H1 (cell line): ENCODE results near the gene EEPD1. TPM values are rescaled to one million over a fixed set of nuclear protein-coding genes. Genes with fewer than 3 reads are reported as not detected.
A peak's percentile ranks its signal among the peaks of the same experiment; 100 is the strongest.

Experiments used
- MAFK ChIP-seq: IDR thresholded peaks from 2 replicates; pipeline ENCODE4 v1.6.1; 2012; ENCODE audit warnings: low read depth, mild to moderate bottlenecking, improper control_type of control experiment, low read length
- RBBP5 ChIP-seq: IDR thresholded peaks from 2 replicates; pipeline ENCODE4 v1.7.1; 2012; ENCODE audit warnings: low read depth, mild to moderate bottlenecking, inconsistent platforms, low read length, moderate library complexity, borderline replicate concordance
- RXRA ChIP-seq: IDR thresholded peaks from 2 replicates; pipeline ENCODE4 v1.6.1; 2011; ENCODE audit warnings: low read depth, mild to moderate bottlenecking, low read length, moderate library complexity; ENCODE audit not compliant: insufficient read depth
- SAP30 ChIP-seq: fragments of 300-600 bp; sonication (generic); IDR thresholded peaks from 2 replicates; pipeline ENCODE4 v1.7.1; 2012; ENCODE audit warnings: low read length, moderate library complexity, mild to moderate bottlenecking, inconsistent platforms; ENCODE audit not compliant: insufficient read depth, insufficient replicate concordance
- SIX5 ChIP-seq: IDR thresholded peaks from 2 replicates; pipeline ENCODE4 v1.6.1; 2011; ENCODE audit warnings: mild to moderate bottlenecking, low read depth, low read length
- SRF ChIP-seq: IDR thresholded peaks from 2 replicates; pipeline ENCODE4 v1.6.1; 2011; ENCODE audit warnings: mild to moderate bottlenecking, low read depth, low read length, moderate library complexity
- TAF7 ChIP-seq: optimal IDR thresholded peaks from 2 replicates; pipeline ENCODE3; 2011; ENCODE audit warnings: low read depth, mild to moderate bottlenecking, inconsistent platforms, low read length, moderate library complexity, borderline replicate concordance
- TCF12 ChIP-seq: IDR thresholded peaks from 2 replicates; pipeline ENCODE4 v1.6.1; 2011; ENCODE audit warnings: low read depth, mild to moderate bottlenecking, low read length
- polyA plus RNA-seq, 7 experiments: library from polyadenylated mRNA; depleted of rRNA in 3 of 7; stranded (reverse) in 5 of 7; unstranded in 2 of 7; fragments of >200 nt in 5 of 7; fragments of 200-250 nt in 2 of 7; gene quantifications; 1 replicate in 5 of 7; 2 replicates in 1 of 7; 4 replicates in 1 of 7; pipeline versions ENCODE4 v1.2.1 to v1.2.3, GENCODE V29; 2011 to 2013; ENCODE audit warnings: missing spikeins in 2 of 7, mixed read lengths in 2 of 7
- total RNA-seq: library from RNA; stranded (reverse); fragmentation: NEBNext Ultra II Directional; extraction: Animal tissue kit (Norgen Biotek cat#: 25700); gene quantifications from 2 replicates; pipeline ENCODE4 v1.2.1, GENCODE V29; 2021
- TF ChIP-seq, protein P1 (sequence below): IDR thresholded peaks from 2 replicates; pipeline ENCODE4 v1.6.1; 2012; ENCODE audit warnings: inconsistent platforms
- TF ChIP-seq, protein P2 (sequence below), 3 experiments: IDR thresholded peaks; 1 replicate in 2 of 3; 2 replicates in 1 of 3; pipeline versions ENCODE4 v1.5.1 to v1.6.1; 2011; ENCODE audit warnings: low read length in 3 of 3, mild to moderate bottlenecking in 3 of 3, inconsistent platforms in 2 of 3, low read depth in 1 of 3, moderate library complexity in 1 of 3; ENCODE audit not compliant: insufficient read depth in 1 of 3; ENCODE audit errors: control extremely low read depth in 1 of 3

Gene EEPD1
- total and polyA plus RNA-seq, 2 of the 8 experiments (the other 6 are each of a cell fraction or from before 2014, with no cell fraction given) = 3.1 to 7.8 TPM

DNA sequence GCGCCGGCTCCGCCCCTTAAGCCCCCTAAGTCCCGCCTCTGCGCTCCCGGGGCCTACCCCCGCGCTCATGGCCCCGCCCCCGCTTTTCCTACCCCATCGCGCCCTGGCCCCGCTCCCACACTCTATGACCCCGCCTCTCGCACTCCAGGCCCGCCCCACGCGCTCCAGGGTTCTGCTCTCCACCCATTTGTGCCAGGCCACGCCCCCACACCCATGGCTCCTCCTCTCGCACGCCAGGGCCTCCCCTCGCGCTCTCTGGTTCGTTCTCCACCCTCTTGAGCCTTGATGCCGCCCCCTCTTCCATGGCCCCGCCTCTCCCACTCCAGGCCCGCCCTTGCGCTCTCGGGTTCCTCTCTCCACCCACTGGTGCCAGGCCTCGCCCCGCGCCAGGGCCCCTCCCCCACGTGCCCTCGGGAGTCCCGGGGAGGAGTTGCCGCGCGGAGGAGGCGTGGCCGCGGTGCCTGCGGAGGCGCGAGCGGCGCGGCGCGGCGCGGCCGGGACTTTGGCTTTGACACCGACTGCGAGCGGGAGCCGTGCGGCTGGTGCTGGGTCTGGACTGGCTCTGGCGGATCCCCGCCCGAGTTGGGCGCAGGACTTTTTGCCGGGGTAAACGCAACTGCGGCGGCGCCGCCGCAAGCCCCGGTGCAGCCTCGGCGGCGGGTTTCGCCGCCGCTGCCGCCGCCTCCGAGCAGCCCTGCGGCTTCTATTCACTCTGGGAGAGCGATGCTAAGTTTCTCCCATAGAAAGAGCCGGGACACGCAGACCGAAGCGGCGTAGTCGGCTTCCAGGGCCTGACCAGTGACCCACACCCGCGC lies at the start of gene EEPD1 (continued):
- TF ChIP-seq, protein P1, sequence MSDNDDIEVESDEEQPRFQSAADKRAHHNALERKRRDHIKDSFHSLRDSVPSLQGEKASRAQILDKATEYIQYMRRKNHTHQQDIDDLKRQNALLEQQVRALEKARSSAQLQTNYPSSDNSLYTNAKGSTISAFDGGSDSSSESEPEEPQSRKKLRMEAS = peak; percentile 50; the same call in 1 of the 2 replicates
- TF ChIP-seq SRF (no peak), SIX5 (no peak), TAF7 (peak; percentile 43), SAP30 (no peak), RBBP5 (peak; percentile 20; the same call in 1 of the 2 replicates), MAFK (no peak), TCF12 (no peak), RXRA (no peak)
- TF ChIP-seq, protein P2, sequence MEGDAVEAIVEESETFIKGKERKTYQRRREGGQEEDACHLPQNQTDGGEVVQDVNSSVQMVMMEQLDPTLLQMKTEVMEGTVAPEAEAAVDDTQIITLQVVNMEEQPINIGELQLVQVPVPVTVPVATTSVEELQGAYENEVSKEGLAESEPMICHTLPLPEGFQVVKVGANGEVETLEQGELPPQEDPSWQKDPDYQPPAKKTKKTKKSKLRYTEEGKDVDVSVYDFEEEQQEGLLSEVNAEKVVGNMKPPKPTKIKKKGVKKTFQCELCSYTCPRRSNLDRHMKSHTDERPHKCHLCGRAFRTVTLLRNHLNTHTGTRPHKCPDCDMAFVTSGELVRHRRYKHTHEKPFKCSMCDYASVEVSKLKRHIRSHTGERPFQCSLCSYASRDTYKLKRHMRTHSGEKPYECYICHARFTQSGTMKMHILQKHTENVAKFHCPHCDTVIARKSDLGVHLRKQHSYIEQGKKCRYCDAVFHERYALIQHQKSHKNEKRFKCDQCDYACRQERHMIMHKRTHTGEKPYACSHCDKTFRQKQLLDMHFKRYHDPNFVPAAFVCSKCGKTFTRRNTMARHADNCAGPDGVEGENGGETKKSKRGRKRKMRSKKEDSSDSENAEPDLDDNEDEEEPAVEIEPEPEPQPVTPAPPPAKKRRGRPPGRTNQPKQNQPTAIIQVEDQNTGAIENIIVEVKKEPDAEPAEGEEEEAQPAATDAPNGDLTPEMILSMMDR (IDR thresholded peaks at IDR 0.05; ENCODE audit: control extremely low read depth in 1 of 3, insufficient read depth in 1 of 3, low read depth in 1 of 3, low read length in 3 of 3) = no peak
